Upper lobe of left lung (tissue), 6 donors: ENCODE results near the gene METTL26. TPM values are rescaled to one million over a fixed set of nuclear protein-coding genes. Genes with fewer than 3 reads are reported as not detected.

Source experiments
- ATAC-seq, 2 donors: fragments of 200-7000 bp; cut with Tn5 transposase; one replicate each; pipeline ENCODE4 v1.9.1; 2022; ENCODE audit warnings: mild to moderate bottlenecking in 2 of 2, moderate library complexity in 2 of 2; ENCODE audit not compliant: low FRiP score in 2 of 2
- DNase-seq, 2 donors: peaks; one replicate each; pipeline ENCODE4 v3.0.0-alpha.2; 2019 to 2020
- H3K27ac ChIP-seq, 4 donors: fragments of 200-600 bp; sonication (generic); one replicate each; pipeline ENCODE4 v1.5.1; 2016 to 2019
- H3K27me3 ChIP-seq, 4 donors: fragments of 200-600 bp; sonication (generic); one replicate each; pipeline ENCODE4 v1.5.1; 2017 to 2019
- H3K36me3 ChIP-seq, 4 donors: fragments of 200-600 bp; sonication (generic); one replicate each; pipeline ENCODE4 v1.5.1; 2016 to 2019
- H3K4me1 ChIP-seq, 4 donors: fragments of 200-600 bp; sonication (generic); one replicate each; pipeline ENCODE4 v1.5.1; 2018 to 2019
- H3K4me3 ChIP-seq, 4 donors: fragments of 200-600 bp; sonication (generic); one replicate each; pipeline ENCODE4 v1.5.1; 2017 to 2019; ENCODE audit warnings: mild to moderate bottlenecking in 2 of 4, moderate library complexity in 1 of 4
- H3K9me3 ChIP-seq, 4 donors: fragments of 200-600 bp; sonication (generic); one replicate each; pipeline ENCODE4 v1.5.1; 2018 to 2019
- EP300 ChIP-seq, 4 donors: sonication (generic); formaldehyde crosslinking; IDR thresholded peaks; one replicate each; pipeline ENCODE4 v1.5.1; 2017; ENCODE audit warnings: antibody characterized with exemption in 4 of 4, control low read depth in 2 of 4
- POLR2A ChIP-seq, 4 donors: fragments of 450-650 bp; IDR thresholded peaks; one replicate each; pipeline ENCODE4 v1.5.1; 2016 to 2017; ENCODE audit warnings: antibody characterized with exemption in 4 of 4, mild to moderate bottlenecking in 2 of 4
- POLR2AphosphoS5 ChIP-seq, 2 donors: sonication (generic); formaldehyde crosslinking; IDR thresholded peaks; one replicate each; pipeline ENCODE4 v1.5.1; 2017; ENCODE audit warnings: antibody characterized with exemption in 2 of 2
- WGBS, 2 donors: methylation state at CpG; one replicate each; pipeline ENCODE4 v1.1.5; 2017 to 2018; 5-methylcytosine and 5-hydroxymethylcytosine counted together
- total RNA-seq, 6 donors: library from RNA; depleted of rRNA in 4 of 6; stranded (reverse); fragments of >200 nt in 4 of 6; gene quantifications; one replicate each; pipeline versions ENCODE4 v1.1.0 to v1.2.1, GENCODE V29; 2016 to 2021
- TF ChIP-seq, protein P1 (sequence below), 6 experiments: fragments of 450-650 bp in 4 of 6; fragments of 200-600 bp in 2 of 6; sonication (generic) in 2 of 6; IDR thresholded peaks; one replicate each; pipeline ENCODE4 v1.5.1; 2016 to 2019; ENCODE audit warnings: antibody characterized with exemption in 6 of 6
- donor health status: DM: no; HTN: no; CAD: no; lungs with moderate emphysema.
- donor health status: DM: no; HTN: yes; CAD: no; lungs with severe emphysema.

METTL26 gene
- total RNA-seq, 6 donors from 2014 or later, result 69.5 to 210 (median 111) TPM

DNA sequence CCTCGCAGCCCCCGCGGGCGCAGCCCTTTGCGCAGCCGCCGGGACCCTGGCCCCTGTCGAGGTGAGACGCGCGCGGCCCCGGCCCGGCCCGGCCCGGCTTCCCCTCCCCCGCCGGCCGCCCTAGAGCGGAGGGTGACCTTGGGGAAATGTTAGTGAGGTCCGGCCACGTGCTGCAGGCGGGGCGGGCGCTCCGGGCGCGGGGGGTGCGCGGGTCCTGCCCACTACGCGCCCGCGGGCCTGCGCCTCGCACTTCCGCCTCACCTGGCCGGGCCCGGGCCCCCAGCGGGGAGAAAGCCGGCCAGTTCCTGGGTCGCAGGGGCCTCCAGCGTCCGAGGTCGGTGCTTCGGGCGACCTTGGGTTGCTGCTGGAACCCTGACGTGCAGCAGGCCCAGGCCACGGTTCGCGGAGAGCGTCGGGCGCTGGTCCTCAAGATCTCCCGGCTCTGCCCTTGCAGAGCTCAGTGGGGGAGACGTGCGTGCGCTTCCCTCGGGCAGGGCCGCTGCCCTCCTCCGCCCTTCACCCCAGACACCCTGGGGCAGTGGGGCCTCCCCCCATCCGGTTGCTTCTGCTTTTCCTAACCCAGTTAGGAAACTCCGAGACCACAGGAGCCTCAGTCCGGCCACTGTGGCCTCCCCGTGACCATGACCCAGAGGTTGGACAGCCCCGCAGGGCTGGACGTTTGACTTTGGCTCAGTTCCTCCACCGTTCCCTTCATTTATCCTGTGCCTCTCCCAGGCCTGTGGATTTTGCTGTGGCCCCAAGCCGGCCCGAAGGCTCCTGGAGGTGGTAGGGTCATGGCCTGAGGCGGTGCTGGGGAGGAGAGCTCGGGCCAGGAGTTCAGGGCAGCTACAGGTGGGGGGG is 6.3 kb upstream of the METTL26 start:
- peak; percentile 79 to 95 for DNase-seq
- no peaks in the 10 kb centered on the region for H3K27me3 ChIP-seq
- TF ChIP-seq EP300 (IDR thresholded peaks at IDR 0.05) (no peak), POLR2A (IDR thresholded peaks at IDR 0.05) (peak in 1 of 4 donors; percentile 50), POLR2AphosphoS5 (IDR thresholded peaks at IDR 0.05) (peak in 1 of 2 donors; percentile 30)
- TF ChIP-seq, protein P1, sequence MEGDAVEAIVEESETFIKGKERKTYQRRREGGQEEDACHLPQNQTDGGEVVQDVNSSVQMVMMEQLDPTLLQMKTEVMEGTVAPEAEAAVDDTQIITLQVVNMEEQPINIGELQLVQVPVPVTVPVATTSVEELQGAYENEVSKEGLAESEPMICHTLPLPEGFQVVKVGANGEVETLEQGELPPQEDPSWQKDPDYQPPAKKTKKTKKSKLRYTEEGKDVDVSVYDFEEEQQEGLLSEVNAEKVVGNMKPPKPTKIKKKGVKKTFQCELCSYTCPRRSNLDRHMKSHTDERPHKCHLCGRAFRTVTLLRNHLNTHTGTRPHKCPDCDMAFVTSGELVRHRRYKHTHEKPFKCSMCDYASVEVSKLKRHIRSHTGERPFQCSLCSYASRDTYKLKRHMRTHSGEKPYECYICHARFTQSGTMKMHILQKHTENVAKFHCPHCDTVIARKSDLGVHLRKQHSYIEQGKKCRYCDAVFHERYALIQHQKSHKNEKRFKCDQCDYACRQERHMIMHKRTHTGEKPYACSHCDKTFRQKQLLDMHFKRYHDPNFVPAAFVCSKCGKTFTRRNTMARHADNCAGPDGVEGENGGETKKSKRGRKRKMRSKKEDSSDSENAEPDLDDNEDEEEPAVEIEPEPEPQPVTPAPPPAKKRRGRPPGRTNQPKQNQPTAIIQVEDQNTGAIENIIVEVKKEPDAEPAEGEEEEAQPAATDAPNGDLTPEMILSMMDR (IDR thresholded peaks at IDR 0.05), result peak in 1 of 6 experiments; percentile 6
- peak; percentile 50 for ATAC-seq
- H3K36me3 ChIP-seq, result no peaks in the 10 kb centered on the region
- no peaks in the 10 kb centered on the region for H3K9me3 ChIP-seq
- peaks cover 22 to 80% (median 49%) of the 10 kb centered on the region in 4 donors for H3K4me1 ChIP-seq
- H3K27ac ChIP-seq, result peak overlapping the region; percentile 85 to 89 (median 88)
- H3K4me3 ChIP-seq, result peak overlapping the region; percentile 91 to 97 (median 94)
- WGBS, 2 donors, result 0 to 9% methylated on average over 5 to 29 of the region's 72 CpGs

DNA sequence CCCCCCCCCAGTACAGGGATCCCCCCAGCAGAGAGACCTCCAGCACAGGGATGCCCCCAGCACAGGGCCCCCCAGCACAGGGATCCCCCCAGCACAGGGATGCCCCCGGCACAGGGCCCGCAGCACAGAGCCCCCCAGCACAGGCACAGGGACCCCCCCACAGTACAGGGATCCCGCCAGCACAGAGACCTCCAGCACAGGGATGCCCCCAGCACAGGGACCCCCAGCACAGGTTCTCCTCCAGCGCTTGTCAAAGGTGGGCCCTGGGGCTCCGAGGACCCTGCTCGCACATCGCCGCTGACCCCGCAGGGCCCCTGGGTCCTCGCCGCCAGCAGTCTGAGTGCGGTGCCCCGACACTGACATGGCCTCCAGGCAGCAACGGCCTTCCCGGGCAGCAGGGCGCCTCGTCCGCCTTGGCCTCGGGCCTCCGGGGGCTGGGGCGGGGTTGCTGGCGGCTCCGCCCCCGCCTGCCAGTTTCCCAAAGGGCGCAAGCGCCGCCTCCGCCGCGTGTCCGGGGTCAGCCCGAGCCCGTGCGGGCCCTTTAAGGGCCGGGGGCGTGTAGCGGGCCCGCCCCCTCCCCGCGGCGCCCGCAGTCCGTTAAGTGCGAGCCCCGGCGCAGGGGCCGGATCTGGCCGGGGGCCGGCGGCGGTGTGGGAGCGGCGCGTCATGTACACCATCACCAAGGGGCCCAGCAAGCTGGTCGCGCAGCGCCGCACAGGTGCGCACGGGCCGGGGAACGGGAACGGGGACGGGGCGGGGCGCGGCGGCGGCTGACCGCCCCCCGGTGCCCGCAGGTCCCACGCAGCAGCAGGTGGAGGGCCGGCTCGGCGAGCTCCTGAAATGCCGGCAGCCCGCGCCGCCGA is 5.5 kb upstream of the METTL26 start, which contains the start of gene MCRIP2:
MCRIP2 (plus strand) TSS at position 503 of the 863 bp plus-strand sequence; CDS start at position 667, 164 bp downstream.
- ATAC-seq (peak; percentile 46 to 81), DNase-seq (peak; percentile 92 to 97)
- Histone ChIP-seq H3K4me3 (peak within 1 kb of the TSS; percentile 91 to 97 (median 94)), H3K4me1 (peaks cover 21 to 75% (median 47%) of the 10 kb centered on the region in 4 donors), H3K27me3 (no peaks in the 10 kb centered on the region), H3K27ac (peak within 1 kb of the TSS; percentile 85 to 89 (median 88)), H3K36me3 (no peaks in the 10 kb centered on the region), H3K9me3 (no peaks in the 10 kb centered on the region)
- peak; percentile 57 to 67 for TF ChIP-seq POLR2AphosphoS5 (IDR thresholded peaks at IDR 0.05)
- TF ChIP-seq, protein P1 (IDR thresholded peaks at IDR 0.05), result peak in 1 of 6 experiments; percentile 6
- TF ChIP-seq POLR2A (IDR thresholded peaks at IDR 0.05), result peak in 3 of 4 donors; percentile 41 to 79 (median 71)
- no peak for TF ChIP-seq EP300 (IDR thresholded peaks at IDR 0.05)
- no CpG with 5 or more reads among the region's 81 CpGs for WGBS, 2 donors

DNA sequence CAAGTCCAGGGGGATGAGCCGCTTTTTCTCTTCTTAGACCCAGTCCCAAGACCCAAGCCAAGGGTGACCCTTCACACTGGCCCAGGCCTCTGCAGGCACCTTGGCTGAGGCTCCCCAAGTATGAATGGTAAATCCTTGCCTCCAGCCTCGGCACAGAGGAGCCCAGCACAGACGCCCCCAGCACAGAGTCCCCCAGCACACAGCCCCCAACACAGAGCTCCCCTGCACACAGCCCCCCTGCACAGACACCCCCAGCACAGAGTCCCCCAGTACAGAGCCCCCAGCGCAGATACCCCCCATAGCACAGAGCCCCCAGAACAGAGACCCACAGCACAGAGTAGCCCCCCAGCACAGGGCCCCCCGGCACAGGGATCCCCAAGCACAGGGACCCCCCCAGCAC is 4.5 kb upstream of the METTL26 start:
- 85% methylated on average over 4 of the region's 5 CpGs; no CpG with 5 or more reads in 1 of the 2 donors for WGBS, 2 donors
- DNase-seq, result no peak
- ATAC-seq, result no peak
- TF ChIP-seq, protein P1 (IDR thresholded peaks at IDR 0.05), result no peak
- no peak for TF ChIP-seq POLR2AphosphoS5 (IDR thresholded peaks at IDR 0.05)
- no peak for TF ChIP-seq POLR2A (IDR thresholded peaks at IDR 0.05)
- TF ChIP-seq EP300 (IDR thresholded peaks at IDR 0.05), result no peak
- H3K4me3 ChIP-seq, result peak overlapping the region in 2 of 4 donors; percentile 91 to 97
- H3K9me3 ChIP-seq, result no peaks in the 10 kb centered on the region
- H3K4me1 ChIP-seq, result peaks cover 18 to 70% (median 40%) of the 10 kb centered on the region in 4 donors
- no peaks in the 10 kb centered on the region for H3K27me3 ChIP-seq
- H3K36me3 ChIP-seq, result no peaks in the 10 kb centered on the region
- peak overlapping the region in 3 of 4 donors; percentile 85 to 89 (median 87) for H3K27ac ChIP-seq

DNA sequence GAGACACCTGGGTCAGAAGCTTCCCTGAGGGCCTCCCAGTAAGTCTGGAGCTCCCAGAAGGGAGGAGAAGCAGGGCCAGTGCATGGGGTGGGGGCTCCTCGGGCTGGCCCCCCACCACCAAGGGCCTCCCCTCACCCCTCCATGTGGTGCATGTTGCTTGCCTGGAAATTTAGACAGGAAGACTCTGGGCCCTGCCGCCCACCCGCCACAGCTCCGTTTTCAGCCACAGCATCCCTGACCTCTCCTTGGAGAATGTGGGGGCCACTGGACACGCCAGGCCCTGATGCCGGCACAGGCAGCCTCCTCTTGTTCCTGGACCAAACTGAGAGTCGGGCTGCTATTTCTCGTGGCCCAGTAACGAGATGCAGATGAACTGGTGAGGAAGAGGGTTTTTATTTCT is 2.7 kb upstream of the METTL26 start:
- Histone ChIP-seq H3K36me3 (peaks cover 0 to 4% (median 2%) of the 10 kb centered on the region in 4 donors), H3K4me3 (no peak overlapping the region), H3K27ac (no peak overlapping the region), H3K4me1 (peaks cover 28 to 68% (median 44%) of the 10 kb centered on the region in 4 donors), H3K9me3 (no peaks in the 10 kb centered on the region), H3K27me3 (no peaks in the 10 kb centered on the region)
- TF ChIP-seq EP300 (IDR thresholded peaks at IDR 0.05), result no peak
- TF ChIP-seq, protein P1 (IDR thresholded peaks at IDR 0.05), result no peak
- no peak for TF ChIP-seq POLR2A (IDR thresholded peaks at IDR 0.05)
- no peak for TF ChIP-seq POLR2AphosphoS5 (IDR thresholded peaks at IDR 0.05)
- DNase-seq, result peak in 1 of 2 donors; percentile 71
- no peak for ATAC-seq
- WGBS, 2 donors, result 87 to 89% methylated on average over 9 of the region's 9 CpGs
